ENCODE measurements around the gene NXPE4. TPM values are rescaled to one million over a fixed set of nuclear protein-coding genes. Genes with fewer than 3 reads are reported as not detected.

Gene NXPE4
- total and polyA plus RNA-seq, 4 donors = not detected

Small RNAs within 50 kb of the gene (small RNA-seq; reads per million reads assigned to genes)
- gene RF01210 (ENCODE audit: low replicate concordance) = not detected

Other genes starting within 250 kb of the NXPE4 start
- 10 to 100 TPM; 10.9 to 14.4 TPM for gene C11orf71, start 195.3 kb downstream of the NXPE4 start, total RNA-seq
- gene C11orf71, start 195.3 kb downstream of the NXPE4 start, polyA plus RNA-seq = 10 to 100 TPM; 10.1 to 11.5 TPM
- gene RBM7, start 195.1 kb downstream of the NXPE4 start, total RNA-seq = 10 to 100 TPM; 25.5 to 57.3 TPM
- gene RBM7, start 195.1 kb downstream of the NXPE4 start, polyA plus RNA-seq = 10 to 100 TPM in 1 of 2 donors, 1 to 10 TPM in 1; 7.9 to 23.0 TPM
- 10 to 100 TPM; 57.1 to 83.2 TPM for gene REXO2, start 156.3 kb downstream of the NXPE4 start, total RNA-seq
- gene REXO2, start 156.3 kb downstream of the NXPE4 start, polyA plus RNA-seq = 10 to 100 TPM; 58.0 to 77.6 TPM
- not detected for gene NXPE1, start 35.9 kb downstream of the NXPE4 start, total RNA-seq
- not detected for gene NXPE1, start 35.9 kb downstream of the NXPE4 start, polyA plus RNA-seq
- gene NXPE2, start 82.7 kb upstream of the NXPE4 start, total RNA-seq = under 1 TPM; 0.15 to 0.34 TPM
- gene NXPE2, start 82.7 kb upstream of the NXPE4 start, polyA plus RNA-seq = under 1 TPM in 1 of 2 donors, not detected in 1; 0.02 TPM